Measurements from ENCODE around the gene SSTR4. TPM values are rescaled to one million over a fixed set of nuclear protein-coding genes. Genes with fewer than 3 reads are reported as not detected.

Gene SSTR4
- total RNA-seq, 1 donor from 2014 or later, result not detected

- Mint-ChIP-seq H3K27ac (ENCODE audit: unreplicated experiment) (no peak overlapping the region), H3K9me3 (ENCODE audit: low read depth) (no peaks in the 10 kb centered on the region), H3K4me1 (ENCODE audit: low read depth) (peaks cover 12% of the 10 kb centered on the region), H3K27me3 (ENCODE audit: low read depth) (no peaks in the 10 kb centered on the region), H3K36me3 (ENCODE audit: low read depth) (no peaks in the 10 kb centered on the region), H3K4me3 (ENCODE audit: unreplicated experiment) (no peak overlapping the region)
- TF ChIP-seq, protein P1, sequence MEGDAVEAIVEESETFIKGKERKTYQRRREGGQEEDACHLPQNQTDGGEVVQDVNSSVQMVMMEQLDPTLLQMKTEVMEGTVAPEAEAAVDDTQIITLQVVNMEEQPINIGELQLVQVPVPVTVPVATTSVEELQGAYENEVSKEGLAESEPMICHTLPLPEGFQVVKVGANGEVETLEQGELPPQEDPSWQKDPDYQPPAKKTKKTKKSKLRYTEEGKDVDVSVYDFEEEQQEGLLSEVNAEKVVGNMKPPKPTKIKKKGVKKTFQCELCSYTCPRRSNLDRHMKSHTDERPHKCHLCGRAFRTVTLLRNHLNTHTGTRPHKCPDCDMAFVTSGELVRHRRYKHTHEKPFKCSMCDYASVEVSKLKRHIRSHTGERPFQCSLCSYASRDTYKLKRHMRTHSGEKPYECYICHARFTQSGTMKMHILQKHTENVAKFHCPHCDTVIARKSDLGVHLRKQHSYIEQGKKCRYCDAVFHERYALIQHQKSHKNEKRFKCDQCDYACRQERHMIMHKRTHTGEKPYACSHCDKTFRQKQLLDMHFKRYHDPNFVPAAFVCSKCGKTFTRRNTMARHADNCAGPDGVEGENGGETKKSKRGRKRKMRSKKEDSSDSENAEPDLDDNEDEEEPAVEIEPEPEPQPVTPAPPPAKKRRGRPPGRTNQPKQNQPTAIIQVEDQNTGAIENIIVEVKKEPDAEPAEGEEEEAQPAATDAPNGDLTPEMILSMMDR (IDR thresholded peaks at IDR 0.05), result no peak
- DNase-seq (ENCODE audit: low spot score), result no peak
Observed at GRCh38 chr20:22998476-22998875, 36.6 kb upstream of the SSTR4 start.

DNA sequence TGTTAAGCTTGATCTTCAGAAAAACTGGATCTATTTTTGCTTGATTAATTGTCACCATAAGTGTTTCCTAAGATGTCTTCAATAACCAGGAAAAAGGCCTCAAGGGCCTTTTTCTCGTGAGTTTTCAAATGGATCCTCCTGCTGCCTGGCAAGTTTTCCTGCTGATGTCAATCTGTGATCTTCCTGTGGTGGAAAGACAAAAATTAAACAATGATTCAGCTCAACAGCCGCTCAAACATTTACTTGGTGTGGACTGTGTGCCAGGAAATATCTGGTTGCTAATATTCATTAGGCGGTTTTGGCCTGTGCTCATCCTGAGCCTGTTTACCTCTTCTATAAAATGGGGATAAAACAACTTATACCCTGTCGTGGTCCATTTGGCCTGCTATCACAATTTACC is 35.4 kb upstream of the SSTR4 start:
- Mint-ChIP-seq H3K4me3 (ENCODE audit: unreplicated experiment) (no peak overlapping the region), H3K36me3 (ENCODE audit: low read depth) (no peaks in the 10 kb centered on the region)
- DNase-seq (ENCODE audit: low spot score), result no peak

DNA sequence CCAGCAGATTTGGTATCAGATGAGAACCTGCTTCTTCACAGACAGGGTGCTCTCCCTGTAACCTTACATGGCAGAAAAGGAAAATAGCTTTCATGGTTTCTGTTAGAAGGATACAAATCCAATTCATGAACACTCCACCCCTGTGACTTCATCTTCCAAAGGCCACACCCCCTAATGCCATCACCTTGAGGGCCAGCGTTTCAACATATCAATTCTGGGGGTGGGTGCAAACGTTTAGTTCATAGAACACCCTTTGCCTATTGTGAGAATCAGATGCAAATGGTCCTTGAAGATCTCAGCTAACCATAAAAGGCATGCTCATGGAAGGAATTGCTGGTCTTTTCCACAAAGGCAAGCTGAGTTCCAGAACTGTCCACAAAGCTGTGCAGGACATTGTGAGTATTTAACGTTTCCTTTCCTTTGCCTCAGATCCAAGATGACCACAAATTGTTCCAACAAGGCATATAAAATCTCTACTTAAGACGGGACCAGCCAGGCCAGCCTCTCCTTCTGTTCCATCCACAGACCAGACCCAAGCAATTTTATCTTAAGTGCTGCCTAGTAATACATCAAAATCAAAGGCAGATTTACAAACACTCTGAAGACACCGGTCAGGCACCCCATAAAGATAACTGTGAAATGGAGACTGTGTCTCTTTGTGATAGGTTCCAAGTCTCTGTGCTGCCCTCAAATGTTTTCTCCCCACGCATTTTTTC is 34.7 kb upstream of the SSTR4 start:
- no peaks in the 10 kb centered on the region for H3K27me3 Mint-ChIP-seq (ENCODE audit: low read depth)
- peaks cover 12% of the 10 kb centered on the region for H3K4me1 Mint-ChIP-seq (ENCODE audit: low read depth)
- TF ChIP-seq, protein P1 (IDR thresholded peaks at IDR 0.05), result no peak
- DNase-seq (ENCODE audit: low spot score), result no peak
- no peaks in the 10 kb centered on the region for H3K9me3 Mint-ChIP-seq (ENCODE audit: low read depth)
- no peak overlapping the region for H3K4me3 Mint-ChIP-seq (ENCODE audit: unreplicated experiment)
- no peak overlapping the region for H3K27ac Mint-ChIP-seq (ENCODE audit: unreplicated experiment)
- H3K36me3 Mint-ChIP-seq (ENCODE audit: low read depth), result no peaks in the 10 kb centered on the region

More for the DNA sequence above, 35.4 kb upstream of the SSTR4 start:
- TF ChIP-seq, protein P1 (IDR thresholded peaks at IDR 0.05), result no peak
- no peak overlapping the region for H3K27ac Mint-ChIP-seq (ENCODE audit: unreplicated experiment)
- no peaks in the 10 kb centered on the region for H3K9me3 Mint-ChIP-seq (ENCODE audit: low read depth)
- H3K27me3 Mint-ChIP-seq (ENCODE audit: low read depth), result no peaks in the 10 kb centered on the region
- H3K4me1 Mint-ChIP-seq (ENCODE audit: low read depth), result peaks cover 12% of the 10 kb centered on the region

GRCh38 chr20:23002276-23002675 is 32.8 kb upstream of the SSTR4 start:
- no peak overlapping the region for H3K27ac Mint-ChIP-seq (ENCODE audit: unreplicated experiment)
- no peak for DNase-seq (ENCODE audit: low spot score)
- TF ChIP-seq, protein P1 (IDR thresholded peaks at IDR 0.05), result no peak
- no peaks in the 10 kb centered on the region for H3K9me3 Mint-ChIP-seq (ENCODE audit: low read depth)
- no peaks in the 10 kb centered on the region for H3K36me3 Mint-ChIP-seq (ENCODE audit: low read depth)
- H3K27me3 Mint-ChIP-seq (ENCODE audit: low read depth), result no peaks in the 10 kb centered on the region
- peaks cover 12% of the 10 kb centered on the region for H3K4me1 Mint-ChIP-seq (ENCODE audit: low read depth)
- no peak overlapping the region for H3K4me3 Mint-ChIP-seq (ENCODE audit: unreplicated experiment)

DNA sequence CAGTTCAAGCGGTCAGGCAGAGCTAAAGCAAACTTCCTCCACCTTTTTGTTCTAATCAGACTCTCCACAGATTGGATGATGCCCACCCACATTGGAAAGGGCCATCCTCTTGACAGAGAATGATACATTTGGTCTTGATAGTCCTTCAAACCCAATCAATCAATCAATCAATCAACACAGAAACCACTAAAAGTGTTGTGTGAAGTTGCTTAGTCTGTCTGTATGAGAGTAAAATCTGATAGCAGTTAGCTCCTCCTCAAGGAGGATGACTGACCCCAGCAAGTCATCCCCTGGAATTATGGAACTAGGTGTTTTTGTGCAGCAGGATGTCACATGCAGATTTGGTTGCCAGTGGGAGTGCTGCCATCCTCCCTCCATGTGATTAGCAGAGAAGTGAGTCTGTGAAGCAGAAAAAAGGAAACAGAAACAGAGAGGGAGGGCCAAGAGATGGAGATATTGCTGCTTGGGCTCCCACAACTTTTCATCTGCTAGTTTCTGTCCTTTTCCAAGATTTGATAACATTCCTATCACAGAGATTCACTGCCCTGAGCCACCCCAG is 32.0 kb upstream of the SSTR4 start:
- DNase-seq (ENCODE audit: low spot score), result no peak
- Mint-ChIP-seq H3K4me3 (ENCODE audit: unreplicated experiment) (no peak overlapping the region), H3K36me3 (ENCODE audit: low read depth) (no peaks in the 10 kb centered on the region), H3K27me3 (ENCODE audit: low read depth) (no peaks in the 10 kb centered on the region), H3K9me3 (ENCODE audit: low read depth) (no peaks in the 10 kb centered on the region), H3K27ac (ENCODE audit: unreplicated experiment) (no peak overlapping the region), H3K4me1 (ENCODE audit: low read depth) (peaks cover 16% of the 10 kb centered on the region)
- TF ChIP-seq, protein P1 (IDR thresholded peaks at IDR 0.05), result no peak

Measured in chondrocyte (in vitro differentiated cells).